Esophagus squamous epithelium (tissue), 5 donors: Measurements from ENCODE around the gene NCF2. TPM values are rescaled to one million over a fixed set of nuclear protein-coding genes. Genes with fewer than 3 reads are reported as not detected.

Experiments
- DNase-seq: peaks from one replicate; lab custom pipeline; 2025; lab: John Stamatoyannopoulos, UW
- H3K27ac ChIP-seq, 4 donors: fragments of 200-600 bp; sonication (generic); one replicate each; pipeline ENCODE4 v1.5.1; 2016 to 2019; ENCODE audit warnings: mild to moderate bottlenecking in 1 of 4
- H3K27me3 ChIP-seq, 4 donors: fragments of 200-600 bp; sonication (generic); 1 replicate in 3 of 4; 2 replicates in 1 of 4; pipeline versions ENCODE4 v1.5.1 to v1.6.0; 2017 to 2021; ENCODE audit warnings: antibody characterized with exemption in 1 of 4
- H3K36me3 ChIP-seq, 3 donors: fragments of 200-600 bp; sonication (generic); one replicate each; pipeline ENCODE4 v1.5.1; 2016 to 2019
- H3K4me1 ChIP-seq, 3 donors: fragments of 200-600 bp; sonication (generic); one replicate each; pipeline ENCODE4 v1.5.1; 2017 to 2019
- H3K4me3 ChIP-seq, 4 donors: fragments of 200-600 bp; sonication (generic); 1 replicate in 3 of 4; 2 replicates in 1 of 4; pipeline ENCODE4 v1.5.1; 2016 to 2019; ENCODE audit warnings: mild to moderate bottlenecking in 2 of 4, moderate library complexity in 1 of 4
- H3K9me3 ChIP-seq, 3 donors: fragments of 200-600 bp; sonication (generic); one replicate each; pipeline ENCODE4 v1.5.1; 2016 to 2019
- POLR2A ChIP-seq, 4 donors: fragments of 450-650 bp; IDR thresholded peaks; one replicate each; pipeline ENCODE4 v1.6.1; 2017; ENCODE audit warnings: antibody characterized with exemption in 4 of 4, mild to moderate bottlenecking in 4 of 4, moderate library complexity in 3 of 4
- WGBS, 2 donors: methylation state at CpG; one replicate each; pipeline ENCODE4 v1.1.5; 2018; 5-methylcytosine and 5-hydroxymethylcytosine counted together
- intact Hi-C: fragments of 100-400 bp; cut with DNase I; formaldehyde crosslinking; loops from one replicate; pipeline ENCODE4 v1.15.0; 2022
- total RNA-seq, 4 donors: library from RNA; depleted of rRNA; stranded (reverse); fragments of >200 nt; gene quantifications; one replicate each; pipeline ENCODE4 v1.1.0, GENCODE V29; 2016
- TF ChIP-seq, protein P1 (sequence below), 6 experiments: fragments of 450-650 bp in 4 of 6; fragments of 200-600 bp in 2 of 6; sonication (generic) in 2 of 6; IDR thresholded peaks; one replicate each; pipeline ENCODE4 v1.5.1; 2016 to 2019; ENCODE audit warnings: antibody characterized with exemption in 6 of 6, mild to moderate bottlenecking in 4 of 6, moderate library complexity in 4 of 6
- donor health status: DM: yes; HTN: yes; CAD: no.

The NCF2 gene
- total RNA-seq, 4 donors from 2014 or later = 8.1 to 23.1 (median 14.3) TPM

DNA sequence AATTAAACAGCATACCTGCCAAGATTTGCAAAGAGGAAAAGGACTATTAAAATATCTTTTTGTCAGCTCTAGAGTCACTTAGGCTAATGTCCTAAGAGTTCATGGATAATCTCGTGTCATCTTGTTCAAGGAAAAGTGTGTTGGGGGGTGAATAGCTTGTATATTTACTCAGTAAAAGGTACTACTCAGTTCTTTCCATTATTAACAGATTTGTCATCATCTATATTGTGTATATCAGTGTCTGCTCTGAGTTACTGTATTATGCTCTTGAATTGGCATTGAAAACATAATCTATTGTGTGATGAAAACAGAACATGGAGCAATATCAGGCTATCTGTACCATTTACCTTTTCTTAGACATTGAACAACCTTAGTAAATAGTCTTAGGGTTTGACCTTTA, 76.0 kb downstream of the NCF2 start:
- Histone ChIP-seq H3K27ac (no peak overlapping the region), H3K9me3 (no peaks in the 10 kb centered on the region), H3K4me3 (no peak overlapping the region), H3K27me3 (no peaks in the 10 kb centered on the region), H3K36me3 (peaks cover 3 to 32% (median 8%) of the 10 kb centered on the region in 3 donors), H3K4me1 (peaks cover 0 to 23% (median 7%) of the 10 kb centered on the region in 3 donors)
- 70% methylated on average over 1 of the region's 1 CpG for WGBS, 2 donors
- DNase-seq = no peak
- intact Hi-C loops = no loop called here
- no peak for TF ChIP-seq POLR2A (IDR thresholded peaks at IDR 0.05)
- TF ChIP-seq, protein P1, sequence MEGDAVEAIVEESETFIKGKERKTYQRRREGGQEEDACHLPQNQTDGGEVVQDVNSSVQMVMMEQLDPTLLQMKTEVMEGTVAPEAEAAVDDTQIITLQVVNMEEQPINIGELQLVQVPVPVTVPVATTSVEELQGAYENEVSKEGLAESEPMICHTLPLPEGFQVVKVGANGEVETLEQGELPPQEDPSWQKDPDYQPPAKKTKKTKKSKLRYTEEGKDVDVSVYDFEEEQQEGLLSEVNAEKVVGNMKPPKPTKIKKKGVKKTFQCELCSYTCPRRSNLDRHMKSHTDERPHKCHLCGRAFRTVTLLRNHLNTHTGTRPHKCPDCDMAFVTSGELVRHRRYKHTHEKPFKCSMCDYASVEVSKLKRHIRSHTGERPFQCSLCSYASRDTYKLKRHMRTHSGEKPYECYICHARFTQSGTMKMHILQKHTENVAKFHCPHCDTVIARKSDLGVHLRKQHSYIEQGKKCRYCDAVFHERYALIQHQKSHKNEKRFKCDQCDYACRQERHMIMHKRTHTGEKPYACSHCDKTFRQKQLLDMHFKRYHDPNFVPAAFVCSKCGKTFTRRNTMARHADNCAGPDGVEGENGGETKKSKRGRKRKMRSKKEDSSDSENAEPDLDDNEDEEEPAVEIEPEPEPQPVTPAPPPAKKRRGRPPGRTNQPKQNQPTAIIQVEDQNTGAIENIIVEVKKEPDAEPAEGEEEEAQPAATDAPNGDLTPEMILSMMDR (IDR thresholded peaks at IDR 0.05) = no peak

DNA sequence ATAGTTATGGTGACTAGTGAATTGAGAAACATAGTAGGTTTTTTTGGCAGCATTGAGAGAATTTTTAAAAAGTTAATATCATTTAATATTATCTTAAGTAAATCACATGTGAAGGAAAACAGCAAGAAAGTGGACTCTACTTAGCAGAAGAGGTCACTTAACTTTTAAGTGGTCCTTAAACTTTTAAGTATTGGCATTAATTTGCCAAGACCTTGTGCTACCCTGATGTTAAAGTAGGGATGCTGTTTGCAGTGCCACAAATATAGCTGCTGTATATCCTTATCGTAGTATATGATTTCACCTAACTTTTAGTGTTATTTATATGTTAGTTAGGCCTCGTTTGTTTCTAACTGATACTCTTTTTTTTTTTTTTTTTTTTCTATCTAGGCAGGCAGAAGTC, 77.8 kb downstream of the NCF2 start:
- WGBS, 2 donors = 84 to 89% methylated on average over 2 of the region's 2 CpGs
- TF ChIP-seq, protein P1 (IDR thresholded peaks at IDR 0.05) = no peak
- TF ChIP-seq POLR2A (IDR thresholded peaks at IDR 0.05) = no peak
- Histone ChIP-seq H3K4me1 (peaks cover 0 to 22% (median 7%) of the 10 kb centered on the region in 3 donors), H3K4me3 (no peak overlapping the region), H3K9me3 (no peaks in the 10 kb centered on the region), H3K27me3 (no peaks in the 10 kb centered on the region), H3K27ac (no peak overlapping the region), H3K36me3 (peaks cover 0 to 15% (median 0%) of the 10 kb centered on the region in 3 donors)
- no peak for DNase-seq
- intact Hi-C loops = no loop called here

DNA sequence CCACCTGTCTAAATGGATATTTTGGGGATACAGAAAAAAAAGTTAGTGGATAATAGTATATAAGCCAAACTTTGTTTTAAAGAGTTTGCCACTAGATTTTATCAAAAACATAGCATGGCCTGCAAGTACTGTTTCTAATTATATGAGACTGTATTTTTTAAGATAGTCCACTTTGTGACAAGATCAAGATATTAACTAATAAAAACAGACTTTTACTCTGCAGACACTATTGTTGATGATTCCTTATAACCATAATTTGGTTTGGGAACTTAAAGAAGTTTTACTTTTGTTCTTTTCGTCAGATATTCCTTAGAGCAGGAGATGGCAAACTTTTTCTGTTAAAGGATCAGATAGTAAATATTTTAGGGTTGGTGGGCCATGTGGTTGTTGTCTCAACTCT, 81.6 kb downstream of the NCF2 start:
- intact Hi-C loops = no loop called here
- DNase-seq = no peak
- Histone ChIP-seq H3K27me3 (no peaks in the 10 kb centered on the region), H3K9me3 (no peaks in the 10 kb centered on the region), H3K36me3 (no peaks in the 10 kb centered on the region), H3K27ac (no peak overlapping the region), H3K4me1 (no peaks in the 10 kb centered on the region), H3K4me3 (no peak overlapping the region)
- TF ChIP-seq, protein P1 (IDR thresholded peaks at IDR 0.05) = no peak
- TF ChIP-seq POLR2A (IDR thresholded peaks at IDR 0.05) = no peak
- WGBS, 2 donors = 91 to 96% methylated on average over 1 of the region's 1 CpG

DNA sequence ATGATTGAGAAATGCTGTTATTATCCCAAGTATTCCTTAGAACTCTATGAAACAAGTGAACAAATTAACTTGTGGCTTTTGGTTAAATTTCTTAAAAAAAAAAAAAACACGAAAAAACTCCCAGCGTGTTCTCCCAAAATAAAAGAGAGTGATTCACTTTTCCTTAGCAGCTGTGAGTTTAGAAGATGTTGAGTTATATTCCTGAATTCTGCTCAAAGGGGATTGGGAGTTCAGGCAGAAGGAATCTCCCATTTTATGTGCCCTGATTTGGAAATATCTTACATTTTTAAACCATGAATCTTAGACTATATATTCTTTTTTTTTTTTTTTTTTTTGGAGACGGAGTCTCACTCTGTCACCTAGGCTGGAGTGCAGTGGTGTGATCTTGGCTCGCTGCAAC, 83.7 kb downstream of the NCF2 start:
- no peaks in the 10 kb centered on the region for H3K36me3 ChIP-seq
- H3K4me1 ChIP-seq = no peaks in the 10 kb centered on the region
- TF ChIP-seq, protein P1 (IDR thresholded peaks at IDR 0.05) = no peak
- TF ChIP-seq POLR2A (IDR thresholded peaks at IDR 0.05) = no peak
- 77 to 82% methylated on average over 2 to 4 of the region's 4 CpGs for WGBS, 2 donors
- no peaks in the 10 kb centered on the region for H3K27me3 ChIP-seq
- DNase-seq = no peak
- H3K9me3 ChIP-seq = no peaks in the 10 kb centered on the region
- H3K4me3 ChIP-seq = no peak overlapping the region
- no peak overlapping the region for H3K27ac ChIP-seq
- intact Hi-C loops = no loop called here

Other genes starting within 250 kb of the NCF2 start
- gene NMNAT2, start 172.1 kb downstream of the NCF2 start, total RNA-seq = 1 to 10 TPM in 1 of 4 donors, under 1 TPM in 2, not detected in 1; 0.18 to 1.1 (median 0.26) TPM
- 10 to 100 TPM; 15.8 to 46.5 (median 35.3) TPM for gene SMG7, start 118.0 kb downstream of the NCF2 start, total RNA-seq
- 100 to 1,000 TPM in 2 of 4 donors, 10 to 100 TPM in 2; 90.2 to 136 (median 102) TPM for gene ARPC5, start 45.3 kb upstream of the NCF2 start, total RNA-seq
- gene APOBEC4, start 62.9 kb upstream of the NCF2 start, total RNA-seq = not detected
- gene RGL1, start 214.7 kb upstream of the NCF2 start, total RNA-seq = 10 to 100 TPM in 1 of 4 donors, 1 to 10 TPM in 3; 2.3 to 16.0 (median 5.7) TPM